BLaER1 treated with 17β-estradiol and CSF1 and Interleukin-3, amounts not matched to agents 10 nM and 100 nM (cell line): ENCODE measurements around the gene PSD.
A peak's percentile ranks its signal among the peaks of the same experiment; 100 is the strongest.
"Not testable (repeated sequence)": the region's sequence is repeated elsewhere in the genome, so short reads cannot be mapped to it uniquely, and the experiment has no call there.

ENCODE experiments used
- H3K27ac ChIP-seq, 11 experiments: shearing (Covaris generic); formaldehyde crosslinking; 2 replicates each; pipeline ENCODE4 v1.8.1; 2022
- H3K27me3 ChIP-seq, 11 experiments: shearing (Covaris generic); formaldehyde crosslinking; 2 replicates each; pipeline ENCODE4 v1.8.1; 2022
- H3K36me3 ChIP-seq, 11 experiments: shearing (Covaris generic); formaldehyde crosslinking; 2 replicates each; pipeline ENCODE4 v1.8.1; 2022
- H3K4me1 ChIP-seq, 10 experiments: shearing (Covaris generic); formaldehyde crosslinking; 2 replicates each; pipeline ENCODE4 v1.8.1; 2022
- H3K4me2 ChIP-seq, 11 experiments: shearing (Covaris generic); formaldehyde crosslinking; 2 replicates each; pipeline ENCODE4 v1.8.1; 2022
- H3K4me3 ChIP-seq, 10 experiments: shearing (Covaris generic); formaldehyde crosslinking; 2 replicates each; pipeline ENCODE4 v1.8.1; 2022
- H3K9ac ChIP-seq, 11 experiments: shearing (Covaris generic); formaldehyde crosslinking; 2 replicates each; pipeline ENCODE4 v1.8.1; 2022
- H3K9me3 ChIP-seq, 11 experiments: shearing (Covaris generic); formaldehyde crosslinking; replicated peaks in 1 of 11; 2 replicates each; pipeline ENCODE4 v1.8.1; 2022
- H4K20me1 ChIP-seq, 11 experiments: shearing (Covaris generic); formaldehyde crosslinking; 2 replicates each; pipeline ENCODE4 v1.8.1; 2022
- Cebpa-rat ChIP-seq, 11 experiments: shearing (Covaris generic); IDR thresholded peaks; 2 replicates each; pipeline ENCODE4 v1.8.1; 2022

Gene PSD

DNA sequence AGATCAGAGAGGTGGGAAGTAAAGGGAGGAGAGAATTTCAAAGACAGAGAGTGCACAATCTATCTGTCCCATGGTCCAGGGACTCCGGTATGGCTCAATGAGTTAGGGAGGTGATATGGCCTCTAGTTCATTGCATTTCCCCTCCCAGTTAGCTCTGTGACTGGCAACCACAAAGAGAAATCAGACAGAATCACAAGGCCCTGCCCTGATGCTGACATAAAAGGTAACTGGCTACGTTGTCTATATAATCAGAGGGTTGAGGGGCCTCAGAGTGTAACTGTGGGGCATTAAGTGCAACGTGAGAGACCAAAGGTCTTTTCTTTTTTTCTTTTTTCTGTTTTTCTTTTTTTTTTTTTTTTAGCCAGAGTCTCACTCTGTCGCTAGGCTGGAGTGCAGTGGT, 40.1 kb upstream of the PSD start:
- Histone ChIP-seq H3K9ac (no peak overlapping the region), H3K27me3 (no peaks in the 10 kb centered on the region), H3K27ac (no peak overlapping the region), H3K4me2 (no peak overlapping the region), H3K36me3 (peaks cover 16 to 35% (median 31%) of the 10 kb centered on the region in 11 experiments), H3K4me1 (peaks cover 30 to 63% (median 42%) of the 10 kb centered on the region in 10 experiments), H4K20me1 (no peaks in the 10 kb centered on the region; a peak in 1 of 22 replicates), H3K9me3 (no peaks in the 10 kb centered on the region), H3K4me3 (no peak overlapping the region)
- no peak for TF ChIP-seq Cebpa-rat (IDR thresholded peaks at IDR 0.05)

DNA sequence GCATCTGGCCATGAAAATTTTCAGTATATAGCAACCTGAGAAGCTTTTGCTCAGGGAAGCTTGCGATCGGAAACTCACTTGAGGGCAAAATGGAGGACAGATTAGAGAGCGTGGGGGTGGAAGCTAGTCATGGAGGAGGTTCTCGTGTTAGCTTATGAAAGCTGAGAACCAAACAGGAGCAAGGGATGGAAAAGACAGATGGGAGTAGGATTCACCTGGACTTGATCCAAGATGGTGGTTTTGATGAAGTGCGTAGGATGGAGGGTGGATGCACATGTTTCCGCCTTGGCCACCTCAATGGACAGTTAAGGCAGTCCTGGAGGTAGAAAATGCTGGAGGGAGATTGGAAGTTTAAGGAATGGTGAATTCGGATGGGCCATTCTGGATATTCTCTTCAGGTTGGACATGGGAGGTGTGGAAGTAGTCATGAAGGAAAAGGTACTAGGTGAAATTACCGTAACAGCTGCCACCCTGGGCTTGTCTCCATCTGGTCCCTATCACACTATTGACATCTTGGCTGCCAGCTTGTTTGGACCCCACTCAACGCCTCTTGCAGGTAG, 39.1 kb upstream of the PSD start:
- Histone ChIP-seq H3K27ac (no peak overlapping the region), H3K9me3 (no peaks in the 10 kb centered on the region), H3K4me1 (peaks cover 22 to 63% (median 42%) of the 10 kb centered on the region in 10 experiments), H3K4me2 (no peak overlapping the region), H3K36me3 (peaks cover 19 to 45% (median 37%) of the 10 kb centered on the region in 11 experiments), H4K20me1 (no peaks in the 10 kb centered on the region; a peak in 1 of 22 replicates), H3K9ac (no peak overlapping the region), H3K27me3 (no peaks in the 10 kb centered on the region), H3K4me3 (no peak overlapping the region)
- no peak for TF ChIP-seq Cebpa-rat (IDR thresholded peaks at IDR 0.05)

GRCh38 chr10:102455893-102456471, 37.4 kb upstream of the PSD start:
- no peaks in the 10 kb centered on the region for H3K27me3 ChIP-seq
- H3K4me3 ChIP-seq = no peak overlapping the region
- H3K4me2 ChIP-seq = peak overlapping the region in 3 of 11 experiments; percentile 21 to 95 (median 93); a peak in 5 of 22 replicates
- no peak overlapping the region for H3K9ac ChIP-seq
- H3K9me3 ChIP-seq = no peaks in the 10 kb centered on the region
- H3K36me3 ChIP-seq = peaks cover 23 to 59% (median 44%) of the 10 kb centered on the region in 11 experiments
- H4K20me1 ChIP-seq = peaks cover 0 to 5% (median 0%) of the 10 kb centered on the region in 11 experiments; a peak in 2 of 22 replicates
- 0 out of 22 replicates have a peak, but pooled peaks of 1 of the 11 experiments have one; percentile 18 for TF ChIP-seq Cebpa-rat (IDR thresholded peaks at IDR 0.05)
- H3K4me1 ChIP-seq = peaks cover 24 to 67% (median 43%) of the 10 kb centered on the region in 10 experiments
- 0 out of 22 replicates have a peak overlapping the region, but pooled peaks of 2 of the 11 experiments have one; percentile 4 to 81 for H3K27ac ChIP-seq

DNA sequence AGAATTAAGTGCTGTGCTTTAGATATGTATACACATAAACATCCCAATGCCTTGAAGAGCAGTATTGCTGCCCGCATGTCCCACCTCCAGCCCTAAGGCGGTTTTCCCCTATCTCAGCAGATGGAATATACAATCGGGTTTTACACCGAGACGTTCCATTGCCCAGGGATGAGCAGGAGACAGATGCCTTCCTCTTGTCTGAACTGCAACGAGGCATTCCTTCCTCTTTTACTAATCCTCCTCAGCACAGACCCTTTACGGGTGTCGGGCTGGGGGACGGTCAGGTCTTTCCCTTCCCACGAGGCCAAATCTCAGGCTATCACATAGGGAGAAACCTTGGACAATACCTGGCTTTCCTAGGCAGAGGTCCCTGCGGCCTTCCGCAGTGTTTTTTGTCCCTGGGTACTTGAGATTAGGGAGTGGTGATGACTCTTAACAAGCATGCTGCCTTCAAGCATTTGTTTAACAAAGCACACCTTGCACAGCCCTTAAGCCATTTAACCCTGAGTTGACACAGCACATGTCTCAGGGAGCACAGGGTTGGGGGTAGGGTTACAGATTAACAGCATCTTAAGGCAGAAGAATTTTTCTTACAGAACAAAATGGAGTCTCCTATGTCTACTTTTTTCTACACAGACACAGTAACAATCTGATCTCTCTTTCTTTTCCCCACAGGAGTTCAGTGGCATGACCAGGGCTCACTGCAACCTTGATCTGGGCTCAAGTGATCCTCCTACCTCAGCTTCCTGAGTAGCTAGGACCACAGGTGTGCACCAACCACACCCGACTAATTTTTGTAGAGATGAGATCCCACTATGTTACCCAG, 36.3 kb upstream of the PSD start:
- peak overlapping the region in 5 of 11 experiments; percentile 93 to 99 (median 95); a peak in 8 of 22 replicates for H3K4me2 ChIP-seq

DNA sequence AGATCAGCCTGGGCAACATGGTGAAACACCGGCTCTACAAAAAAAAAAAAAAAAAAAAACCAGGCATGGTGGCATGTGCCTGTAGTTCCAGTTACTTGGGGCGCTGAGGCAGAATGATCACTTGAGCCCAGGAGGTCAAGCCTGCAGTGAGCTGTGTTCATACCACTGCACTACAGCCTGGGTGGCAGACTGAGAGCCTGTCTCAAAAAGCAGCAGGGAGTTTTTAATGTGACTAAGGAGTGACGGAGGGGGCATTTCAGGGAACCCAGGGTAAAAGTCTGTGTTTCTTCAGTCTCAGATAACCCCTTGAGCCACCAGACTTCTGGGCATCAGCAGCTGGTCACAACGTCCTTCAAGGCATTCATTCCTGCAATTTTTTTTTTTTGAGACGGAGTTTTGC, 34.9 kb upstream of the PSD start:
- Histone ChIP-seq H3K4me2 (peak overlapping the region in 9 of 11 experiments; percentile 87 to 99 (median 95); a peak in 17 of 22 replicates), H3K9me3 (no peaks in the 10 kb centered on the region), H3K4me1 (peaks cover 26 to 72% (median 46%) of the 10 kb centered on the region in 10 experiments), H3K9ac (peak overlapping the region in 10 of 11 experiments; percentile 19 to 63 (median 42); a peak in 13 of 22 replicates), H4K20me1 (peaks cover 0 to 5% (median 0%) of the 10 kb centered on the region in 11 experiments; a peak in 4 of 22 replicates), H3K27ac (peak overlapping the region in 10 of 11 experiments; percentile 54 to 95 (median 82); a peak in 19 of 22 replicates), H3K4me3 (no peak overlapping the region), H3K36me3 (peaks cover 23 to 59% (median 44%) of the 10 kb centered on the region in 11 experiments), H3K27me3 (no peaks in the 10 kb centered on the region)
- no peak for TF ChIP-seq Cebpa-rat (IDR thresholded peaks at IDR 0.05)

More for the DNA sequence above, 36.3 kb upstream of the PSD start:
- peaks cover 18 to 60% (median 36%) of the 10 kb centered on the region in 10 experiments for H3K4me1 ChIP-seq
- H3K27ac ChIP-seq = peak overlapping the region in 2 of 11 experiments; percentile 81 to 82; a peak in 5 of 22 replicates
- H3K4me3 ChIP-seq, H3K27me3 ChIP-seq, H3K9me3 ChIP-seq, H4K20me1 ChIP-seq: not testable (repeated sequence)
- peaks cover 23 to 59% (median 44%) of the 10 kb centered on the region in 11 experiments for H3K36me3 ChIP-seq
- H3K9ac ChIP-seq = peak overlapping the region in 1 of 11 experiments; percentile 55; a peak in 3 of 22 replicates

- H3K27me3 ChIP-seq = no peaks in the 10 kb centered on the region
- H3K36me3 ChIP-seq = peaks cover 23 to 59% (median 44%) of the 10 kb centered on the region in 11 experiments
- peak overlapping the region in 10 of 11 experiments; percentile 19 to 93 (median 45); a peak in 13 of 22 replicates for H3K9ac ChIP-seq
- peak overlapping the region; percentile 46 to 95 (median 81); a peak in 20 of 22 replicates for H3K27ac ChIP-seq
- peaks cover 0 to 6% (median 0%) of the 10 kb centered on the region in 11 experiments; a peak in 5 of 22 replicates for H4K20me1 ChIP-seq
- H3K4me1 ChIP-seq = peaks cover 26 to 79% (median 47%) of the 10 kb centered on the region in 10 experiments
- H3K4me2 ChIP-seq = peak overlapping the region; percentile 87 to 99 (median 95); a peak in 21 of 22 replicates
- peak in 10 of 11 experiments; percentile 32 to 74 (median 44); a peak in 12 of 22 replicates for TF ChIP-seq Cebpa-rat (IDR thresholded peaks at IDR 0.05)
- peak overlapping the region in 4 of 10 experiments; percentile 81 to 98 (median 89); a peak in 4 of 20 replicates for H3K4me3 ChIP-seq
- no peaks in the 10 kb centered on the region for H3K9me3 ChIP-seq
Observed at GRCh38 chr10:102452672-102453340, 34.2 kb upstream of the PSD start.

- Histone ChIP-seq H3K4me1 (peaks cover 26 to 88% (median 47%) of the 10 kb centered on the region in 10 experiments), H3K4me2 (peak within 1 kb of the TSS; percentile 87 to 99 (median 95)), H3K4me3 (peak within 1 kb of the TSS; percentile 81 to 98 (median 89)), H3K9ac (peak within 1 kb of the TSS; percentile 84 to 95 (median 90)), H3K36me3 (peaks cover 16 to 49% (median 38%) of the 10 kb centered on the region in 11 experiments; a peak in 21 of 22 replicates), H3K9me3 (no peaks in the 10 kb centered on the region), H4K20me1 (peaks cover 0 to 18% (median 0%) of the 10 kb centered on the region in 11 experiments; a peak in 5 of 22 replicates), H3K27me3 (no peaks in the 10 kb centered on the region), H3K27ac (peak within 1 kb of the TSS; percentile 70 to 95 (median 90))
- no peak for TF ChIP-seq Cebpa-rat (IDR thresholded peaks at IDR 0.05)
Observed at GRCh38 chr10:102451105-102451969, 32.8 kb upstream of the PSD start, which contains the start of gene C10orf95. C10orf95 (minus strand) TSS chr10:102451543; CDS start chr10:102451093, 450 bp downstream.
